Activated CD4-positive, alpha-beta T cell treated with anti-CD3 and anti-CD28 coated beads for 4 hours (primary cell): ENCODE data around the gene IGLL1.
"Not testable (repeated sequence)": the region's sequence is repeated elsewhere in the genome, so short reads cannot be mapped to it uniquely, and the experiment has no call there.

Experiments
- DNase-seq, 2 donors: peaks; one replicate each; pipeline ENCODE4 v3.0.0-alpha.2; 2020

IGLL1 gene

DNA sequence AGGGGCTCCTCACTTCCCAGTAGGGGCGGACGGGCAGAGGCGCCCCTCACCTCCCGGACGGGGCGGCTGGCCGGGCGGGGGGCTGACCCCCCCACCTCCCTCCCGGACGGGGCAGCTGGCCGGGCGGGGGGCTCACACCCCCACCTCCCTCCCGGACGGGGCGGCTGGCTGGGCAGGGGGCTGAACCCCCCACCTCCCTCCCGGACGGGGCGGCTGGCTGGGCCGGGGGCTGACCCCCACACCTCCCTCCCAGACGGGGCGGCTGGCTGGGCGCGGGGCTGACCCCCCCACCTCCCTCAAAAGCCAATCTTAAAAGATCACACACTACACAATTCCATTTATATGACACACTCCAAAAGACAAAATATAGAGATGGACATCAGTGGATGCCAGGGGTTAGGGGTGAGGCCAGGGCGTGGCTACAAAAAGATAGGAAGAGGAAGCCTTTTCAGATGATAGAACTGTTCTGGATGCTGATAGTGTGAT is 19.0 kb downstream of the IGLL1 start:
- not testable (repeated sequence) for DNase-seq

- DNase-seq, result not testable (repeated sequence)
These were observed 19.9 kb downstream of the IGLL1 start for GRCh38 chr22:23560215-23560614.

GRCh38 chr22:23557467-23557866 is 22.6 kb downstream of the IGLL1 start:
- no peak for DNase-seq

- DNase-seq, result no peak
These were observed 23.1 kb downstream of the IGLL1 start for GRCh38 chr22:23557036-23557435.

DNA sequence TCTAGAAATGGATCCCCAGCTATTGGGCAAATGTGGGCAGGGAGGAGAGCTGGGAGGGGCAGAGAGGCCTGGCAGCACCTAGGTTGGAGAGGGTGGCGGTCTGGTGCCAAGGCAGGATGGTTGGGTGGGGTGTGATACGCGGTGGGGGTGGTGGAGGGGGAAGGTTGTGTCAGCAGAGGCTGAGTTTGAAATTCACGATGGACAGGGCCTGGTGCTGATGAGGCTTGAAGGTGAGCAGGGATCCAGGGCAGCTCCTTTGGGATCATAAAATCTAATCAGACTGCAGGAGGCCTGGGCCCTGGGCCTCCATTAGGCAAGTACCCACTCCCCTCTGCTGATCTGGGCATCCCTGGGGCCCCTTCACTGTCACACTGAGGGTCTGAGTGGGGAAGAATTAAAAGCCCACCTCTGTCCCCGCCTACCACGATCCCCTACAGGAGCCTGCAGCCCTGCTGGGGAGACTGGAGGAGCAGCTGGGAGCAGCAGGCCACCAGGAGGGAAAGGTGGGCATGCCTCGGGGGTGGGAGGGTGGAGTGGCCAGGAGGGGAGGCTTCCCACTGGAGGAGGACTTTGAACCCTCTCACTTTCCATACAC is 24.0 kb downstream of the IGLL1 start:
- DNase-seq, result no peak

DNA sequence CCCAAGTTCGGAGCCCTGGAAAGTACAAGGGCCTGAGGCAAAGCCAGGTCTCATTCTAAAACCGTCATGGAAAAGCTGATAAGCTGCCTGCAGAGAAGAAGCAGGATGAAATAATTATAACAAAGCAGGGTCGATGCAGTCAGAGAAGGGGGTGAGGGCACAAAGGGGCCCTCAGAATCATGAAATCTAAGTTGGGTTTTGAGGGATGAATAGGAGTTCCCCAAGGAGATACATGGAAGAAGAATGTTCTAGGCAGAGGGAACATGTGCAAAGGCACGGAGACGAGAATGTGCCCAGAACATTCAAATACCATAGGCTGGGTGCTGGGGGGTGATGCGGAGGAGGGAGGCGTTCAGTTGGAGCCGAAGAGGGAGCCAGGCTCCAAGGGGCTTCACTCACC is 25.0 kb downstream of the IGLL1 start:
- no peak for DNase-seq

DNA sequence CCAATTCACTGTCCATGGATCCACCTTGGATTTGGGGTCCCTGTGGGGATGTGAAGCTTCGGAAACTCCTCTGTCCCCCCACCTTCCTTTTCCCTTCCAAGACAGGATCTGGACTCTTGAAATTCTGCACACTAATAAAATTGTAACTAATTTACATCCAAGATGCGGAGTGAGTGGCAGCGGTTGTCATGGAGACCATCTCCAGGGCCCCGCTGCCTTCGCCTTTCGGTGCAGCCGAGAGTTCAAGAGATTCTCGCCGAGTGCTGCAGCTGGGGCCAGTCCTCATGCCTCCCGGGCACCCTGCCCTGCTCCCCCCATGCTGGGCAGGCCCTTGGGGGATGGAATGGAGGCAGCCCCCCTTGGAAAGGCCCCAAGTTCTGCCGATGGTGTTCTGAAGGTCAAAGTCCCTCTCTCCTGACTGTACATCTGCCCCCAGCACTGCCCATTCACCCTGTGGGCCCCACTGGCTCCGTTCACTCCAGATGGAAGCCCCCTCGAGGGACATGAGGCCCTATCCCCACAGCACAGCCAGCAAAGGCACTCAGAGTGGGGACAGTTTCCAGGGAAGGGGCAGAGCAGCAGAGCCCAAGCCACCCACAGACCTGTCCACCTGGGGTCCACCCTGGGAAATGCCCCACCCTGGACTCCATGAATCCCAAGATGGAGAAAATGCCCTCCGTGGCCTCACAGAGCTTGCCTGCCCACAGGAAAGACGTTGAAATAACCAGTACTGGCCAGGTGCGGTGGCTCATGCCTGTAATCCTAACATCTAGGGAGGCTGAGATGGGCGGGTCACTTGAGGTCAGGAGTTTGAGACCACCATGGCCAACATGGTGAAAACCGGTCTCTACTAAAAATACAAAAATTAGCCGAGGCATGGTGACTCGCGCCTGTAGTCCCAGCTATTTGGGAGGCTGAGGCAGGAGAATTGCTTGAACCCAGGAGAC is 25.9 kb downstream of the IGLL1 start:
- no peak for DNase-seq

DNA sequence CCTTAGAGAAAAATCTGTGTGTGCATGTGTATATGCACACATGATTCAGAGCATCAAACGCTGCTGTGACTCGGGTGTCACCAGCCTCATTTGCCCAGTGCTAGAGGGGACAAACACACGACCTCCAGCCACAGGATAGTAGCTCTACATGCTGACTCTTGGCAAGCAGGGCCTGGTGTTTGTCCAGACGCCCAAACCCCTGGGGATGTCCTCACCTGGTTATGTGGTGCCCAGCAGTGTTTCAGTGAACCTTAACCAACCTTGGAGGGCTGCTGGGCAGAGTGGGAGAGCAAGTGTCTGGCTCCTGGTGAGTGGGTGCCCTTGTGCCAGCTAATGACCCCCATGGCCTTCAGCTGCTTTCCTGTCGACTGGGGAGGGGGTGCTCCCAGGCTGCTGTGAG is 26.7 kb downstream of the IGLL1 start:
- no peak for DNase-seq

GRCh38 chr22:23552573-23552972 is 27.5 kb downstream of the IGLL1 start:
- DNase-seq, result no peak

DNA sequence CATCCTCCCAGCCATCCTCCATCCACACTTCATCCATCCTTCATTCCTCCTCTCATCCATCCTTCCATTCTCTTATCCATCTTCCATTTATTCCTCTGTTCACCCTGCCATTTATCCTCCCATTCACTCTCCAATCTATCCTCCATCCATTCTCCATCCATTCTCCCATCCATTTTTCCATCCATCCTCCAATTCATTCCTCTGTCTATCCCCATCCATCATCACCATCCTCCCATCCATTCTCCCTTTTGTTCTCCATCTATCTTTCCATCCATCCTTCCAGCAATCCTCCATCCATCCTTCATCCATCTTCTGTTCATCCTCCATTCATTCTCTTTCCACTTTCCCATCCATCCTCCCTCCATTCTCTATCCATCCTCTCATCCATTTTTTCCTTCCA is 28.7 kb downstream of the IGLL1 start:
- DNase-seq, result no peak

GRCh38 chr22:23550049-23550650 is 29.9 kb downstream of the IGLL1 start:
- no peak for DNase-seq

DNA sequence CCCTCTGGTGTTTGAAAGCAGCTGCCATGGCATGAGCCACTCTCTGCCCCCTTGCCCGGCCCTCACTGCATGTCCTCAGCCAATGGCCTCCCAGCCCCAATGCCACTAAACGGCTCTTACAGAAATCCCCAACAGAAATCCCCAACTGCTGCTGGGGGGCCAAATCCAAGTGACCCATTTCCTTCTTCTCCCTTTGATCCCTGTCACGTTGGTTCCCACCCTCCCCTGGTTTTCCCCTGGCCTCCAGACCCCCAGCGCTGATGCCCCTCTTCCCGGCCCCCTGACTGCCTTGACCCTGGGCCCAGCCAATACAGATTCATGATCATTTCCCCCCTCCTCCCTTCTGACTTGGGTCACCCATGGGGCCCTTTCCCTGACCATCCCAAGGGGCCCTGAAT is 30.9 kb downstream of the IGLL1 start:
- DNase-seq, result no peak

DNA sequence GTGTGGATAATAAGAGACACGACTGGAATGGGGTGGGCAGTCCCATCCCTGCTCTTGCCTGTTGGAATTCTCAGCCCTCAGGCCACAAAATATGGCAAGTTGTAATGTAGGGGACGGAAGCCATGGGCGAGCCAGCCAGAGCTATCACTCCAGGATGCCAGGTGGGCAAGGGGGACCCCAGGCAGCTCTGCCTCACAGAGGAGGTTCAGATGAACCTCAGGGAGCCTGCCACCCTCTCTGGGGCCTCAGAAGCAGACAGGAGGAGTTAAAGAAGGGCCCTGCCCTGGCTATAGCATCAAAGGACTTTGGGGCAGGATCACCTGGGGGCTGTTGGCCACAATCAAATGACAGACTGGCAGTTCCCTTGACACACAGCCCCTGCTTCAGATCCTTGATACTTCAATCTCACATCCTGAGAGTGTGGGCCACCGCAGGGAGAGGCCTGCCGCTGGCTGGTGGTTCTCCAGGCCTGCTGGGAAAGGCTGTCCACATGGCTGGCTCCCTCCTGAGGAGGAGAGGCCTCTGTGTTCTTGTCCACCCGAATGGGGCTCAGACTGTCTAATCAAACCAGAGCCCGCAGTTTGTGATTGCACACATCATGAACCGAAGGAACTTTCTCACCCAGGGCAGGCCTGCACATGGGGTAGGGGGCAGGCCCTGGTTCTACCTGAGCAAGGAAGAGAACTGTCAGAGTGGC is 31.4 kb downstream of the IGLL1 start:
- no peak for DNase-seq

DNA sequence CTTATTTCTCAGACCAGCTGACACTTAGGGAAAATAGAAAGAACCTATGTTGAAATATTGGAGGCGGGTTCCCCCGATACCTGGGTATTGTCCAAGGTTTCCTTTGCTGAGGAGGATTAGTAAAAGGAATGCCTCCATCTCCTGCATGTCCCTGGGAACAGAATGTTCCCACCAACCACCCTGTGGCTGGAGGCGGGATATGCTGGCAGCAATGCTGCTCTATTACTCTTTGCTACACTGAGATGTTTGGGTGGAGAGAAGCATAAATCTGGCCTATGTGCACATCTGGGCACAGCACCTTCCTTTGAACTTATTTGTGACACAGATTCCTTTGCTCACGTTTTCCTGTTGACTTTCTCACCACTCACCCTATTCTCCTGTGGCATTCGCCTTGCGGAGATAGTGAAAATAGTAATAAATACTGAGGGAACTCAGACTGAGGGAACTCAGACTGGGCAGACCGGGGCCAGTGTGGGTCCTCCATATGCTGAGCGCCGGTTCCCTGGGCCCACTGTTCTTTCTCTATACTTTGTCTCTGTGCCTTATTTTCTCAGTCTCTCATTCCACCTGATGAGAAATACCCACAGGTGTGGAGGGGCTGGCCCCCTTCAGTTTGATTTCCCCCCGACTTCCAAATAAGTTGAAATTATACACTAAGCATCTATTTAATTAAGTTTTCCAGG is 32.1 kb downstream of the IGLL1 start:
- DNase-seq, result no peak

- DNase-seq, result not testable (repeated sequence)
These were observed 32.7 kb downstream of the IGLL1 start for GRCh38 chr22:23547382-23547781.

DNA sequence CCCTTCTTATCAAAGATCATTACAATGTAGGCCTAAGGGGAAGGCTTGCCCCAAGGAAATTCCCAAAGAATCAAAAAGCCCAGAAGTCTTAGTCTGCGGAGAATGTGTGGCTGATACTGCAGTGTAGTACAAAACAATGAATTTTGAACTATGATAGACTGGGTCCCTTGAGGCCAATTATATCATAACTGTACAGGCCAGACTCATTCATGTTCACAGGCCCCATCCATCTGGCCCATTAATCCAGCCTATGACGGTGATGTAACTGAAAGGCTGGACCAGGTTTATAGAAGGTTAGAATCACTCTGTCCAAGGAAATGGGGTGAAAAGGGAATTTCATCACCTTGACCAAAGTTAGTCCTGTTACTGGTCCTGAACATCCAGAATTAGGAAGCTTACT is 35.2 kb downstream of the IGLL1 start:
- no peak for DNase-seq

DNA sequence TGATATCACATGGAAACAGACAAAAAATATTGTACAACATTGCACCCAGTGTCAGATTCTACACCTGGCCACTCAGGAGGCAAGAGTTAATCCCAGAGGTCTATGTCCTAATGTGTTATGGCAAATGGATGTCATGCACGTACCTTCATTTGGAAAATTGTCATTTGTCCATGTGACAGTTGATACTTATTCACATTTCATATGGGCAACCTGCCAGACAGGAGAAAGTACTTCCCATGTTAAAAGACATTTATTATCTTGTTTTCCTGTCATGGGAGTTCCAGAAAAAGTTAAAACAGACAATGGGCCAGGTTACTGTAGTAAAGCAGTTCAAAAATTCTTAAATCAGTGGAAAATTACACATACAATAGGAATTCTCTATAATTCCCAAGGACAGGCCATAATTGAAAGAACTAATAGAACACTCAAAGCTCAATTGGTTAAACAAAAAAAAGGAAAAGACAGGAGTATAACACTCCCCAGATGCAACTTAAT is 36.5 kb downstream of the IGLL1 start:
- not testable (repeated sequence) for DNase-seq

DNA sequence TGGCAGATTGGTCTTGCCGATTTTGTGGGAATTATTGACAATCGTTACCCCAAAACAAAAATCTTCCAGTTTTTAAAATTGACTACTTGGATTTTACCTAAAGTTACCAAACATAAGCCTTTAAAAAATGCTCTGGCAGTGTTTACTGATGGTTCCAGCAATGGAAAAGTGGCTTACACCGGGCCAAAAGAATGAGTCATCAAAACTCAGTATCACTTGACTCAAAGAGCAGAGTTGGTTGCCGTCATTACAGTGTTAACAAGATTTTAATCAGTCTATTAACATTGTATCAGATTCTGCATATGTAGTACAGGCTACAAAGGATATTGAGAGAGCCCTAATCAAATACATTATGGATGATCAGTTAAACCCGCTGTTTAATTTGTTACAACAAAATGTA is 37.2 kb downstream of the IGLL1 start:
- no peak for DNase-seq

DNA sequence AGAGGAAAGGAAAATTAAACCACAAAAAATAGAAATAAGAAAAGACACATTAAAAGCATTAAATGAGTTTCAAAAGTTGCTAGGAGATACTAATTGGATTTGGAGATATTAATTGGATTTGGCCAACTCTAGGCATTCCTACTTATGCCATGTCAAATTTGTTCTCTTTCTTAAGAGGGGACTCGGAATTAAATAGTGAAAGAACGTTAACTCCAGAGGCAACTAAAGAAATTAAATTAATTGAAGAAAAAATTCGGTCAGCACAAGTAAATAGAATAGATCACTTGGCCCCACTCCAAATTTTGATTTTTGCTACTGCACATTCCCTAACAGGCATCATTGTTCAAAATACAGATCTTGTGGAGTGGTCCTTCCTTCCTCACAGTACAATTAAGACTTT is 37.7 kb downstream of the IGLL1 start:
- not testable (repeated sequence) for DNase-seq

GRCh38 chr22:23541849-23542281 is 38.2 kb downstream of the IGLL1 start:
- not testable (repeated sequence) for DNase-seq

DNA sequence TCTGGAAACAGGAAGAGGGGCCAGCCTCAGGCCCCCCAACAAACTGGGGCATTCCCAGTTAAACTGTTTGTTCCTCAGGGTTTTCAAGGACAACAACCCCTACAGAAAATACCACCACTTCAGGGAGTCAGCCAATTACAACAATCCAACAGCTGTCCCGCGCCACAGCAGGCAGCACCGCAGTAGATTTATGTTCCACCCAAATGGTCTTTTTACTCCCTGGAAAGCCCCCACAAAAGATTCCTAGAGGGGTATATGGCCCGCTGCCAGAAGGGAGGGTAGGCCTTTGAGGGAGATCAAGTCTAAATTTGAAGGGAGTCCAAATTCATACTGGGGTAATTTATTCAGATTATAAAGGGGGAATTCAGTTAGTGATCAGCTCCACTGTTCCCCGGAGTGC is 39.3 kb downstream of the IGLL1 start:
- DNase-seq, result not testable (repeated sequence)

DNA sequence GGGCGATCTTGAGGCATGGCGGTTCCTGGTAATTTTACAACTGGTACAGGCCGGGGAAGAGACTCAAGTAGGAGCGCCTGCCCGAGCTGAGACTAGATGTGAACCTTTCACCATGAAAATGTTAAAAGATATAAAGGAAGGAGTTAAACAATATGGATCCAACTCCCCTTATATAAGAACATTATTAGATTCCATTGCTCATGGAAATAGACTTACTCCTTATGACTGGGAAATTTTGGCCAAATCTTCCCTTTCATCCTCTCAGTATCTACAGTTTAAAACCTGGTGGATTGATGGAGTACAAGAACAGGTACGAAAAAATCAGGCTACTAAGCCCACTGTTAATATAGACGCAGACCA is 40.3 kb downstream of the IGLL1 start:
- DNase-seq, result not testable (repeated sequence)
